ENCODE measurements around the gene HSD17B2.

DNA sequence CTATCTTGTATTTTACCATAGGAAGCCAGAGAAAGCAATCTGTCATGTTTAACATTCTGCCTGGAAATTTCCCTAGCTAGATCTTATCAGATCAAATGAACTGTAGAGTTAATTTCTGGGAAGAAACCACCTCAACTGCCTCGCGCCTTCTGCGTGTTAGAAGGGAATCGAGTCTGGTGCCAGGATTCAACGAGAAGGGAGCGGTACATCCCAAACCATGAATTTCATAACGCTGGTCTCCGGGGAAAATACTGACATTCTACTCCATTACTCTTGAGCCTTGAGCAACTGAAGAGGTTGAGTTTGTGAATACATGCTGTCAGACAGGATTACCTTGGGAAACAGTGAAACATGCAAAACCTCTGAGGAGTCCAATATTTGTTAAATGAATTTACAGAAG, 99.8 kb downstream of the HSD17B2 start:
- no peak for TF ChIP-seq CTCF (conservative IDR thresholded peaks at IDR 0.05; ENCODE audit: low read depth, low read length)
- no peak for TF ChIP-seq EZH2 (IDR thresholded peaks at IDR 0.05; ENCODE audit: low read length, unreplicated experiment)
- TF ChIP-seq EZH2phosphoT487 (IDR thresholded peaks at IDR 0.05; ENCODE audit: borderline replicate concordance, low read length) = no peak
